ENCODE data around the gene CA5A. TPM values are rescaled to one million over a fixed set of nuclear protein-coding genes. Genes with fewer than 3 reads are reported as not detected.

Gene CA5A
- total and polyA plus RNA-seq, 2 experiments from 2014 or later, result not detected

DNA sequence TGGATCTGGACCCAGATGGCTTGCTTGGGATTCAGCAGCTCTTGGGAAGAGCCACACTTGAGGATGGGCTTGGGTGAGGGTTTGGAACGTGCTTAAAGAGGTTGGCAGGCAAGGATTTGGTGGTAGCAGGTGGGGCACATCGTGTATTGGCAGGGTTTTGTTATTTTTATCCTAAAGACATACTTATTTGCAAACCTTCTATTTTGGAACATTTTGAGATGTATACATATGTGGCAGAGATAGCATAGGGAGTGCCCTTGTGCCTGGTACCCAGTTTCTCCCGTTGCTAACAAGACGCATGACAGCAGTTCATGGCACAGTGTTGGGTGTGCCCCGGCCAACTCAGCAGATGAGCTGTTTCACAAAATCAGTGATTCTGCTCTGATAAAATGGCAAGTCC is 24.0 kb upstream of the CA5A start:
- no peak for DNase-seq (ENCODE audit: low spot score)
- peaks cover 100% of the 10 kb centered on the region for H3K79me2 ChIP-seq (replicated peaks; ENCODE audit: insufficient read depth)

More for the DNA sequence above, 24.0 kb upstream of the CA5A start:
- Histone ChIP-seq H3K9me2 (ENCODE audit: insufficient read depth) (no peaks in the 10 kb centered on the region), H3K27me3 (ENCODE audit: insufficient read depth) (no peaks in the 10 kb centered on the region), H2AFZ (no peak overlapping the region), H4K20me1 (replicated peaks; ENCODE audit: insufficient read depth) (peaks cover 15% of the 10 kb centered on the region), H3K4me3 (no peak overlapping the region), H3K27ac (ENCODE audit: low read depth) (no peak overlapping the region), H3K36me3 (ENCODE audit: insufficient read depth) (no peaks in the 10 kb centered on the region; the same call in 1 of the 2 replicates), H3K4me2 (no peak overlapping the region), H3K4me1 (ENCODE audit: insufficient read depth) (peaks cover 10% of the 10 kb centered on the region; the same call in 1 of the 2 replicates), H3F3A (replicated peaks; ENCODE audit: low read depth) (0 out of 2 replicates have a peak, but pooled peaks cover 6% of the 10 kb centered on the region)
- TF ChIP-seq EZH2phosphoT487 (IDR thresholded peaks at IDR 0.05; ENCODE audit: unreplicated experiment) (no peak), ZNF114 (CRISPR knock-in tag; IDR thresholded peaks at IDR 0.05) (no peak), CREB1 (CRISPR knock-in tag; IDR thresholded peaks at IDR 0.05; ENCODE audit: low read depth) (no peak), NANOG (IDR thresholded peaks at IDR 0.05; ENCODE audit: borderline replicate concordance) (no peak), EZH2 (IDR thresholded peaks at IDR 0.05; ENCODE audit: low read depth, unreplicated experiment) (no peak), REST (IDR thresholded peaks at IDR 0.05; ENCODE audit: unreplicated experiment) (no peak), CTCF (conservative IDR thresholded peaks at IDR 0.05; ENCODE audit: low read depth in 2 of 2) (no peak), POLR2AphosphoS5 (IDR thresholded peaks at IDR 0.05; ENCODE audit: low read depth) (no peak), STAT1 (IDR thresholded peaks at IDR 0.05; ENCODE audit: unreplicated experiment) (no peak), JUNB (IDR thresholded peaks at IDR 0.05; ENCODE audit: unreplicated experiment) (no peak), ZNF331 (CRISPR knock-in tag; IDR thresholded peaks at IDR 0.05; ENCODE audit: low read depth) (no peak)
- TF ChIP-seq, protein P1, sequence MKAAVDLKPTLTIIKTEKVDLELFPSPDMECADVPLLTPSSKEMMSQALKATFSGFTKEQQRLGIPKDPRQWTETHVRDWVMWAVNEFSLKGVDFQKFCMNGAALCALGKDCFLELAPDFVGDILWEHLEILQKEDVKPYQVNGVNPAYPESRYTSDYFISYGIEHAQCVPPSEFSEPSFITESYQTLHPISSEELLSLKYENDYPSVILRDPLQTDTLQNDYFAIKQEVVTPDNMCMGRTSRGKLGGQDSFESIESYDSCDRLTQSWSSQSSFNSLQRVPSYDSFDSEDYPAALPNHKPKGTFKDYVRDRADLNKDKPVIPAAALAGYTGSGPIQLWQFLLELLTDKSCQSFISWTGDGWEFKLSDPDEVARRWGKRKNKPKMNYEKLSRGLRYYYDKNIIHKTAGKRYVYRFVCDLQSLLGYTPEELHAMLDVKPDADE (IDR thresholded peaks at IDR 0.05), result no peak
- TF ChIP-seq, protein P2, sequence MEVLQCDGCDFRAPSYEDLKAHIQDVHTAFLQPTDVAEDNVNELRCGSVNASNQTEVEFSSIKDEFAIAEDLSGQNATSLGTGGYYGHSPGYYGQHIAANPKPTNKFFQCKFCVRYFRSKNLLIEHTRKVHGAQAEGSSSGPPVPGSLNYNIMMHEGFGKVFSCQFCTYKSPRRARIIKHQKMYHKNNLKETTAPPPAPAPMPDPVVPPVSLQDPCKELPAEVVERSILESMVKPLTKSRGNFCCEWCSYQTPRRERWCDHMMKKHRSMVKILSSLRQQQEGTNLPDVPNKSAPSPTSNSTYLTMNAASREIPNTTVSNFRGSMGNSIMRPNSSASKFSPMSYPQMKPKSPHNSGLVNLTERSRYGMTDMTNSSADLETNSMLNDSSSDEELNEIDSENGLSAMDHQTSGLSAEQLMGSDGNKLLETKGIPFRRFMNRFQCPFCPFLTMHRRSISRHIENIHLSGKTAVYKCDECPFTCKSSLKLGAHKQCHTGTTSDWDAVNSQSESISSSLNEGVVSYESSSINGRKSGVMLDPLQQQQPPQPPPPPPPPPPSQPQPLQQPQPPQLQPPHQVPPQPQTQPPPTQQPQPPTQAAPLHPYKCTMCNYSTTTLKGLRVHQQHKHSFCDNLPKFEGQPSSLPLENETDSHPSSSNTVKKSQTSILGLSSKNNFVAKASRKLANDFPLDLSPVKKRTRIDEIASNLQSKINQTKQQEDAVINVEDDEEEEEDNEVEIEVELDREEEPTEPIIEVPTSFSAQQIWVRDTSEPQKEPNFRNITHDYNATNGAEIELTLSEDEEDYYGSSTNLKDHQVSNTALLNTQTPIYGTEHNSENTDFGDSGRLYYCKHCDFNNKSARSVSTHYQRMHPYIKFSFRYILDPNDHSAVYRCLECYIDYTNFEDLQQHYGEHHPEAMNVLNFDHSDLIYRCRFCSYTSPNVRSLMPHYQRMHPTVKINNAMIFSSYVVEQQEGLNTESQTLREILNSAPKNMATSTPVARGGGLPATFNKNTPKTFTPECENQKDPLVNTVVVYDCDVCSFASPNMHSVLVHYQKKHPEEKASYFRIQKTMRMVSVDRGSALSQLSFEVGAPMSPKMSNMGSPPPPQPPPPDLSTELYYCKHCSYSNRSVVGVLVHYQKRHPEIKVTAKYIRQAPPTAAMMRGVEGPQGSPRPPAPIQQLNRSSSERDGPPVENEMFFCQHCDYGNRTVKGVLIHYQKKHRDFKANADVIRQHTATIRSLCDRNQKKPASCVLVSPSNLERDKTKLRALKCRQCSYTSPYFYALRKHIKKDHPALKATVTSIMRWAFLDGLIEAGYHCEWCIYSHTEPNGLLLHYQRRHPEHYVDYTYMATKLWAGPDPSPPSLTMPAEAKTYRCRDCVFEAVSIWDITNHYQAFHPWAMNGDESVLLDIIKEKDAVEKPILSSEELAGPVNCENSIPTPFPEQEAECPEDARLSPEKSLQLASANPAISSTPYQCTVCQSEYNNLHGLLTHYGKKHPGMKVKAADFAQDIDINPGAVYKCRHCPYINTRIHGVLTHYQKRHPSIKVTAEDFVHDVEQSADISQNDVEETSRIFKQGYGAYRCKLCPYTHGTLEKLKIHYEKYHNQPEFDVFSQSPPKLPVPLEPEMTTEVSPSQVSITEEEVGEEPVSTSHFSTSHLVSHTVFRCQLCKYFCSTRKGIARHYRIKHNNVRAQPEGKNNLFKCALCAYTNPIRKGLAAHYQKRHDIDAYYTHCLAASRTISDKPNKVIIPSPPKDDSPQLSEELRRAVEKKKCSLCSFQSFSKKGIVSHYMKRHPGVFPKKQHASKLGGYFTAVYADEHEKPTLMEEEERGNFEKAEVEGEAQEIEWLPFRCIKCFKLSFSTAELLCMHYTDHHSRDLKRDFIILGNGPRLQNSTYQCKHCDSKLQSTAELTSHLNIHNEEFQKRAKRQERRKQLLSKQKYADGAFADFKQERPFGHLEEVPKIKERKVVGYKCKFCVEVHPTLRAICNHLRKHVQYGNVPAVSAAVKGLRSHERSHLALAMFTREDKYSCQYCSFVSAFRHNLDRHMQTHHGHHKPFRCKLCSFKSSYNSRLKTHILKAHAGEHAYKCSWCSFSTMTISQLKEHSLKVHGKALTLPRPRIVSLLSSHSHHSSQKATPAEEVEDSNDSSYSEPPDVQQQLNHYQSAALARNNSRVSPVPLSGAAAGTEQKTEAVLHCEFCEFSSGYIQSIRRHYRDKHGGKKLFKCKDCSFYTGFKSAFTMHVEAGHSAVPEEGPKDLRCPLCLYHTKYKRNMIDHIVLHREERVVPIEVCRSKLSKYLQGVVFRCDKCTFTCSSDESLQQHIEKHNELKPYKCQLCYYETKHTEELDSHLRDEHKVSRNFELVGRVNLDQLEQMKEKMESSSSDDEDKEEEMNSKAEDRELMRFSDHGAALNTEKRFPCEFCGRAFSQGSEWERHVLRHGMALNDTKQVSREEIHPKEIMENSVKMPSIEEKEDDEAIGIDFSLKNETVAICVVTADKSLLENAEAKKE (CRISPR knock-in tag; IDR thresholded peaks at IDR 0.05), result no peak
- peaks cover 7% of the 10 kb centered on the region for H3K27me3 Mint-ChIP-seq (ENCODE audit: insufficient read depth, low read depth, poor library complexity)
- no peak for ATAC-seq
- no peak overlapping the region for H3K27ac Mint-ChIP-seq
- peaks cover 42% of the 10 kb centered on the region for H3K4me1 Mint-ChIP-seq
- peaks cover 10% of the 10 kb centered on the region; the same call in 2 of the 3 replicates for H3K36me3 Mint-ChIP-seq (ENCODE audit: low read depth)
- no peak overlapping the region; the same call in 2 of the 3 replicates for H3K4me3 Mint-ChIP-seq
- no peaks in the 10 kb centered on the region for H3K9me3 Mint-ChIP-seq

All from GM23338 (cell line).